IPS DF 19.7 (cell line): ENCODE results near the gene LRMDA.
A peak's percentile ranks its signal among the peaks of the same experiment; 100 is the strongest.

Experiments
- DNase-seq: peaks from one replicate; pipeline ENCODE4 v3.0.0-alpha.2; 2013; ENCODE audit warnings: low read depth, low spot score

LRMDA gene

GRCh38 chr10:76074659-76075058, 643.2 kb downstream of the LRMDA start:
- DNase-seq: no peak

- no peak for DNase-seq
Observed at GRCh38 chr10:76080451-76080850, 649.0 kb downstream of the LRMDA start.

- no peak for DNase-seq
Observed at GRCh38 chr10:76080991-76081390, 649.6 kb downstream of the LRMDA start.

GRCh38 chr10:76082232-76082631, 650.8 kb downstream of the LRMDA start:
- no peak for DNase-seq

GRCh38 chr10:76082956-76083355, 651.5 kb downstream of the LRMDA start:
- DNase-seq: peak; percentile 100

- no peak for DNase-seq
Observed at GRCh38 chr10:76085002-76085816, 653.8 kb downstream of the LRMDA start.

GRCh38 chr10:76085817-76086167, 654.4 kb downstream of the LRMDA start:
- no peak for DNase-seq

- DNase-seq: no peak
Observed at GRCh38 chr10:76086170-76086760, 654.8 kb downstream of the LRMDA start.

- DNase-seq: peak; percentile 23
Observed at GRCh38 chr10:76086761-76087639, 655.6 kb downstream of the LRMDA start.

- DNase-seq: no peak
Observed at GRCh38 chr10:76088008-76088407, 656.6 kb downstream of the LRMDA start.

GRCh38 chr10:76088980-76089379, 657.6 kb downstream of the LRMDA start:
- DNase-seq: no peak

- DNase-seq: no peak
Observed at GRCh38 chr10:76089556-76090180, 658.2 kb downstream of the LRMDA start.

- no peak for DNase-seq
Observed at GRCh38 chr10:76091926-76092325, 660.5 kb downstream of the LRMDA start.

- no peak for DNase-seq
Observed at GRCh38 chr10:76106611-76107010, 675.2 kb downstream of the LRMDA start.

GRCh38 chr10:76108563-76109359, 677.3 kb downstream of the LRMDA start:
- no peak for DNase-seq

GRCh38 chr10:76111404-76111803, 680.0 kb downstream of the LRMDA start:
- no peak for DNase-seq

- DNase-seq: no peak
Observed at GRCh38 chr10:76111986-76112825, 680.8 kb downstream of the LRMDA start.

GRCh38 chr10:76112826-76113150, 681.4 kb downstream of the LRMDA start:
- DNase-seq: no peak

- no peak for DNase-seq
Observed at GRCh38 chr10:76113952-76114351, 682.5 kb downstream of the LRMDA start.

GRCh38 chr10:76114581-76115001, 683.2 kb downstream of the LRMDA start:
- no peak for DNase-seq
